ENCODE measurements around the gene ASPG. TPM values are rescaled to one million over a fixed set of nuclear protein-coding genes. Genes with fewer than 3 reads are reported as not detected.

Gene ASPG
- total and polyA plus RNA-seq, 8 donors = 0.16 to 0.68 (median 0.23) TPM; not detected in 2

DNA sequence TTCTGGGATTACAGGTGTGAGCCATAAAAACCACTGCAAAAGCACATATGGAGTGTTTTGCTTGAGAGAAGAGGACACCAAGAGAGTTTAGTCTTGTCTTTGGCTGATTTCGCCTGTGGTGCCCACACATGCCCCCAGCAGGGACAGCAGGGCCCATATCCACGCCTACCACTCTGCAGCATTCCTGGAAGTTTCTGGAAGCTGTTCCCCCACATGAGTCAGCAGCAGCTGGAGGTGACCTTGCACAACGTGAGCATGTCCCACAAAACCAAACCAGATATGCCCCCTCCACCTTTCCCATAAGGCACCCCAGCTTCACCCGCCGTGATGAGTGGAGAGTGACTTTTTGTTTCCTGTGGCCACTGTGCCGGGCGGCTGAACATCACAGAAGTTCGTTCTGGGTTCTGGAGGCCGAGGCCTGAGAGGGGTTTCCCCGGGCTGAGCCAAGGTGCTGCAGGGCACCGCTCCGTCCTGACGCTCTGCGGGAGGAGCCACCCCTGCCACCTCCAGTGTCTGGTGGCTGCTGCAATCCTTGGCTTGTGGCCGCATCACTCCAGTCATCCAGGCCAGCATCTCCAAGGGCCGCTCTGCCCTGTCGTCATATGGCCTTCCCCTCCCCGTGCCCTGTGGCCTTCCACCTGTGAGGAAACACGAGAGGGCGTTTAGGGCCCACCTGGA is 4.7 kb downstream of the ASPG start:
- FAIRE-seq (no peak), DNase-seq (peak in 1 of 6 donors; percentile 29), ATAC-seq (no peak)
- intact Hi-C loops (cut with DNase I) = loop anchor here in 1 of 3 donors (5.0 kb wide), 1 partner anchor 42 kb away; no protein-coding TSS in a partner anchor
- Histone ChIP-seq H3K27me3 (peaks cover 0 to 3% (median 0%) of the 10 kb centered on the region in 4 donors), H3K4me3 (no peak overlapping the region), H3K9me3 (no peaks in the 10 kb centered on the region), H3K27ac (no peak overlapping the region), H3K36me3 (no peaks in the 10 kb centered on the region), H3K4me1 (no peaks in the 10 kb centered on the region)
- 89 to 93% methylated on average over 20 of the region's 20 CpGs for WGBS, 2 donors
- TF ChIP-seq, protein P1, sequence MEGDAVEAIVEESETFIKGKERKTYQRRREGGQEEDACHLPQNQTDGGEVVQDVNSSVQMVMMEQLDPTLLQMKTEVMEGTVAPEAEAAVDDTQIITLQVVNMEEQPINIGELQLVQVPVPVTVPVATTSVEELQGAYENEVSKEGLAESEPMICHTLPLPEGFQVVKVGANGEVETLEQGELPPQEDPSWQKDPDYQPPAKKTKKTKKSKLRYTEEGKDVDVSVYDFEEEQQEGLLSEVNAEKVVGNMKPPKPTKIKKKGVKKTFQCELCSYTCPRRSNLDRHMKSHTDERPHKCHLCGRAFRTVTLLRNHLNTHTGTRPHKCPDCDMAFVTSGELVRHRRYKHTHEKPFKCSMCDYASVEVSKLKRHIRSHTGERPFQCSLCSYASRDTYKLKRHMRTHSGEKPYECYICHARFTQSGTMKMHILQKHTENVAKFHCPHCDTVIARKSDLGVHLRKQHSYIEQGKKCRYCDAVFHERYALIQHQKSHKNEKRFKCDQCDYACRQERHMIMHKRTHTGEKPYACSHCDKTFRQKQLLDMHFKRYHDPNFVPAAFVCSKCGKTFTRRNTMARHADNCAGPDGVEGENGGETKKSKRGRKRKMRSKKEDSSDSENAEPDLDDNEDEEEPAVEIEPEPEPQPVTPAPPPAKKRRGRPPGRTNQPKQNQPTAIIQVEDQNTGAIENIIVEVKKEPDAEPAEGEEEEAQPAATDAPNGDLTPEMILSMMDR (IDR thresholded peaks at IDR 0.05) = no peak

GRCh38 chr14:104091061-104091926 is 5.8 kb downstream of the ASPG start:
- no peaks in the 10 kb centered on the region for H3K4me1 ChIP-seq
- no peak overlapping the region for H3K4me3 ChIP-seq
- no peak for ATAC-seq
- peak in 1 of 6 donors; percentile 22 for DNase-seq
- FAIRE-seq = no peak
- H3K27ac ChIP-seq = no peak overlapping the region
- 55 to 68% methylated on average over 25 to 26 of the region's 26 CpGs for WGBS, 2 donors
- TF ChIP-seq, protein P1 (IDR thresholded peaks at IDR 0.05) = no peak
- no peaks in the 10 kb centered on the region for H3K36me3 ChIP-seq
- no peaks in the 10 kb centered on the region for H3K9me3 ChIP-seq
- intact Hi-C loops (cut with DNase I) = loop anchor here in 1 of 3 donors (5.0 kb wide), 1 partner anchor 41 kb away; no protein-coding TSS in a partner anchor
- H3K27me3 ChIP-seq = peaks cover 0 to 3% (median 0%) of the 10 kb centered on the region in 4 donors

GRCh38 chr14:104091927-104092771 is 6.6 kb downstream of the ASPG start:
- ATAC-seq (no peak), DNase-seq (peak in 3 of 6 donors; percentile 36 to 76 (median 54)), FAIRE-seq (no peak)
- no peaks in the 10 kb centered on the region for H3K4me1 ChIP-seq
- H3K36me3 ChIP-seq = no peaks in the 10 kb centered on the region
- no peaks in the 10 kb centered on the region for H3K9me3 ChIP-seq
- WGBS, 2 donors = 73 to 80% methylated on average over 21 to 23 of the region's 23 CpGs
- TF ChIP-seq, protein P1 (IDR thresholded peaks at IDR 0.05) = no peak
- H3K27me3 ChIP-seq = peaks cover 0 to 3% (median 0%) of the 10 kb centered on the region in 4 donors
- no peak overlapping the region for H3K4me3 ChIP-seq
- intact Hi-C loops (cut with DNase I) = loop anchor here in 1 of 3 donors (5.0 kb wide), 1 partner anchor 40 kb away; no protein-coding TSS in a partner anchor
- H3K27ac ChIP-seq = no peak overlapping the region

DNA sequence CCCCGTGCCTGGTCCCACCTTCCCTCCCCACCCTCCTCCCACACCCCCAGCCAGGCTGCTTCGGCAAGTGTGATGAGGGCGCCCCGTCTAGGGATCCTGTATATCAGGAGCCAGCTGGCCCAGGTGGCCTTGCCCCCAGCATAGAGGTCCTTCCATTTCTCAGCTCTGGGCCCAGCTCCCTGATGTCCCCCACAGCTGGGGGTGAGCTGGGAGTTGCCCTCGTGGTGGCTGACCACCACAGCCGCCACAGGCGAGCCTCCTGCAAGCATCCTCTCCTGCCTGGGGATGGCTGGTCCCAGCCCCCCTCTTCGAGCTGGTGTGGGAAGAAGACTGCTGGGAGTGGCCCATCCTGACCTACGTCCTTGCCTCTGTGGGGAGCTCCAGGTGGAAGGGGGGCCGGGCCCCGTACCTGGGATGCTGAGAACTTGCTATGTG is 7.4 kb downstream of the ASPG start:
- peak in 2 of 6 donors; percentile 20 to 53 for DNase-seq
- intact Hi-C loops (cut with DNase I) = loop anchor here in 1 of 3 donors (5.0 kb wide), 1 partner anchor 39 kb away; no protein-coding TSS in a partner anchor
- Histone ChIP-seq H3K9me3 (no peaks in the 10 kb centered on the region), H3K27ac (no peak overlapping the region), H3K27me3 (peaks cover 0 to 3% (median 0%) of the 10 kb centered on the region in 4 donors), H3K4me1 (no peaks in the 10 kb centered on the region), H3K4me3 (no peak overlapping the region), H3K36me3 (no peaks in the 10 kb centered on the region)
- TF ChIP-seq, protein P1 (IDR thresholded peaks at IDR 0.05) = no peak
- ATAC-seq = no peak
- FAIRE-seq = no peak
- WGBS, 2 donors = 56 to 69% methylated on average over 8 to 11 of the region's 11 CpGs
